Erythroblast (primary cell): Measurements from ENCODE around the gene IDH3G.

Experiments
- GATA1 ChIP-seq: IDR thresholded peaks from 2 replicates; pipeline ENCODE4 v1.6.1; 2011; ENCODE audit warnings: low read depth, mild to moderate bottlenecking, control low read depth, low read length, moderate library complexity
- POLR2A ChIP-seq: IDR thresholded peaks from 2 replicates; pipeline ENCODE4 v1.6.1; 2011; ENCODE audit warnings: mild to moderate bottlenecking, low read length

- TF ChIP-seq POLR2A = peak; percentile 15
- TF ChIP-seq GATA1 = no peak
These were observed 6.1 kb upstream of the IDH3G start for GRCh38 chrX:153800177-153800722.
